Measurements from ENCODE around the gene ANKUB1.

The ANKUB1 gene

DNA sequence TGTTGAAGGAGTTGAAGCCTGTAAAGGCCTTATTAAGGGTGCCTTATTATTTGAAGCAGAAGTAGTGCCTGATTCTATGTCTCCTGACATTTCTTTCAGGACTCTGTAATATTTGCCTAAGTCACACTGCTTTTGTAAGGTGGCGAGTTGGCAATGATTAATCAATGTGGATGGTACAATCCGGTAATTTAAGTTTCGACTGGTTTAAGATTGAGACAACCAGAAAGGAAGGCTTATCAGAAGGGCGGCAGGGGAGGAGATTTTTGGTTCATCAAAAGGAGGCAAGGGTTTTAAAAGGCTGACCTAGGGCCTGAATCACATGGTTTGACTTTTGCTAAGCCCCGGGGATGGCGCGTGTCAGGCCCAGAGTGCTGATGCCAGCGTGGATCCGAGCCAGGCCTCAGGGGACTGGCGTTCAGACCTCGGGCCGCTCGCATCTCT is 19.8 kb upstream of the ANKUB1 start:
- H3K4me3 ChIP-seq (ENCODE audit: low read depth, low read length) = peak overlapping the region; percentile 94
- no peak overlapping the region for H3K9ac ChIP-seq
- no peaks in the 10 kb centered on the region for H3K36me3 ChIP-seq (ENCODE audit: control insufficient read depth, insufficient read depth, low read length)
- no peaks in the 10 kb centered on the region for H3K27me3 ChIP-seq (ENCODE audit: control insufficient read depth, insufficient read depth, low read length)
- H3K9me3 ChIP-seq (ENCODE audit: control insufficient read depth, low read length) = no peaks in the 10 kb centered on the region
- H3K4me2 ChIP-seq (ENCODE audit: low read length) = peak overlapping the region; percentile 82
- peaks cover 28% of the 10 kb centered on the region for H3K79me2 ChIP-seq
- peaks cover 4% of the 10 kb centered on the region for H3K4me1 ChIP-seq
- TF ChIP-seq, protein P1, sequence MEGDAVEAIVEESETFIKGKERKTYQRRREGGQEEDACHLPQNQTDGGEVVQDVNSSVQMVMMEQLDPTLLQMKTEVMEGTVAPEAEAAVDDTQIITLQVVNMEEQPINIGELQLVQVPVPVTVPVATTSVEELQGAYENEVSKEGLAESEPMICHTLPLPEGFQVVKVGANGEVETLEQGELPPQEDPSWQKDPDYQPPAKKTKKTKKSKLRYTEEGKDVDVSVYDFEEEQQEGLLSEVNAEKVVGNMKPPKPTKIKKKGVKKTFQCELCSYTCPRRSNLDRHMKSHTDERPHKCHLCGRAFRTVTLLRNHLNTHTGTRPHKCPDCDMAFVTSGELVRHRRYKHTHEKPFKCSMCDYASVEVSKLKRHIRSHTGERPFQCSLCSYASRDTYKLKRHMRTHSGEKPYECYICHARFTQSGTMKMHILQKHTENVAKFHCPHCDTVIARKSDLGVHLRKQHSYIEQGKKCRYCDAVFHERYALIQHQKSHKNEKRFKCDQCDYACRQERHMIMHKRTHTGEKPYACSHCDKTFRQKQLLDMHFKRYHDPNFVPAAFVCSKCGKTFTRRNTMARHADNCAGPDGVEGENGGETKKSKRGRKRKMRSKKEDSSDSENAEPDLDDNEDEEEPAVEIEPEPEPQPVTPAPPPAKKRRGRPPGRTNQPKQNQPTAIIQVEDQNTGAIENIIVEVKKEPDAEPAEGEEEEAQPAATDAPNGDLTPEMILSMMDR (IDR thresholded peaks at IDR 0.05) = no peak
- peak overlapping the region; percentile 88 for H3K27ac ChIP-seq
- peak overlapping the region; percentile 92 for H2AFZ ChIP-seq

DNA sequence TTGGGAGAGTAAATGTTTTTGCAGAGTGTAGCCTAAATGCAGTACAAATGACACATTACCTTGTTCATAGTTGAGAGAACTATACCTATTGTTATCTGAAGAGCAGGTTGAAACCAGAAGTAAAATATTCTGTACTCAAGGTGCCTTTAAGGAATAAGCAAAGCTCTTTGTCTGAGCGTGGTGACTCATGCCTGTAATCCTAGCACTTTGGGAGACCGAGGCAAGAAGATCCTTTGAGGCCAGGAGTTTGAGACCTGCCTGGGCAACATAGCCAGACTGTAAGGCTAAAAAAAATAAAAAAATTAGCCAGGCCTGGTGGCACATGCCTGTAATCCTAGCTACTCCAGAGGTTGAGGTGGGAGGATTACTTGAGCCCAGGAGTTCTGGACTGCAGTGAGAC is 18.5 kb upstream of the ANKUB1 start:
- Histone ChIP-seq H3K27ac (no peak overlapping the region), H2AFZ (no peak overlapping the region), H3K4me3 (ENCODE audit: low read depth, low read length) (no peak overlapping the region), H3K79me2 (peaks cover 17% of the 10 kb centered on the region), H3K9ac (no peak overlapping the region), H3K9me3 (ENCODE audit: control insufficient read depth, low read length) (no peaks in the 10 kb centered on the region), H3K4me1 (peaks cover 4% of the 10 kb centered on the region), H3K27me3 (ENCODE audit: control insufficient read depth, insufficient read depth, low read length) (no peaks in the 10 kb centered on the region), H3K36me3 (ENCODE audit: control insufficient read depth, insufficient read depth, low read length) (no peaks in the 10 kb centered on the region), H3K4me2 (ENCODE audit: low read length) (no peak overlapping the region)
- TF ChIP-seq, protein P1 (IDR thresholded peaks at IDR 0.05) = no peak

DNA sequence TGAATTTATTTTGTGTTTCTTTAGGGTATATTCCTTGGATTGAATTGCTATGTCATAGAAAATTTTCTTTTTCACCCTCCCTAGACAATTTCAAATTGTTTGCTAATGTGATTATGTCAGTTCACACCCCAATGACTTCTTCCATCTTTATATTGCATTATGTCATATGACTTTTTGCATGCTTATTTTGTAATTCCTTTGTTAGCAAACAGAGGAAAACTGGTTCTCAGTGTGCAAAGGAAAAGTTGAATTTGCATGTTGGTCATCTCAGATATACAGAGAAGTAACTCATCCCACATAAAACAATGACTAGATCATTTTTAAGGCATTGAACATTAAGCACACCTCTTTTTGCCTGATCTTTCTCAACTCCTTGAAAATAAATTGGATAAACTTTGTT is 17.3 kb upstream of the ANKUB1 start:
- Histone ChIP-seq H3K27ac (no peak overlapping the region), H3K9ac (no peak overlapping the region), H3K9me3 (ENCODE audit: control insufficient read depth, low read length) (no peaks in the 10 kb centered on the region), H3K27me3 (ENCODE audit: control insufficient read depth, insufficient read depth, low read length) (no peaks in the 10 kb centered on the region), H3K36me3 (ENCODE audit: control insufficient read depth, insufficient read depth, low read length) (no peaks in the 10 kb centered on the region), H3K79me2 (peaks cover 8% of the 10 kb centered on the region), H3K4me3 (ENCODE audit: low read depth, low read length) (no peak overlapping the region), H2AFZ (peak overlapping the region; percentile 25), H3K4me1 (peaks cover 4% of the 10 kb centered on the region), H3K4me2 (ENCODE audit: low read length) (no peak overlapping the region)
- TF ChIP-seq, protein P1 (IDR thresholded peaks at IDR 0.05) = no peak

DNA sequence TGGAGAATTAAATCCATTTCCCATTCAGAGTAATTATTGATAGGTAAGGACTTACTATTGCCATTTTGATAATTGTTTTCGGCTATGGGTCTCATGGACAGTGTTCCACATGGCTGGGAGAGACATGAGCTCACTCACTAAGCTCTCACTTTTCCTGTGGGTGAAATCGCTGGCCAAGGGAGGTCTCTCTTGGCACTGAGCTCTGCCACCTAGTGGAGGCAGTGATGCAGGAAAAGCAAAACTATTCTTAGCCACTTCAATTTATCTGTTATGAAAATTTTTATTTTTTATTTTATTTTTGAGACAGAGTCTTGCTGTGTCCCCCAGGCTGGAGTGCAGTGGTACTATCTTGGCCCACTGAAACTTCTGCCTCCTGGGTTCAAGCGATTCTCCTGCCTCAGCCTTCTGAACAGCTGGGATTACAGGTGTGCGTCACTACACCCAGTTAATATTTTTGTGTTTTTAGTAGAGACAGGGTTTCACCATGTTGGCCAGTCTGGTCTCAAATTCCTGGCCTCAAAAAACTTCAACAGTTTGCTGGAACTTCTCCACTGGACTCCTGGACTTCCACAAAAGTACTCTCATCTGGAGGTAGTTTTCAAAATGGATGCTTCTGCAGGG is 16.0 kb upstream of the ANKUB1 start:
- H3K4me2 ChIP-seq (ENCODE audit: low read length) = no peak overlapping the region
- no peak overlapping the region for H3K9ac ChIP-seq
- H3K79me2 ChIP-seq = peaks cover 4% of the 10 kb centered on the region
- H3K4me3 ChIP-seq (ENCODE audit: low read depth, low read length) = no peak overlapping the region
- H3K9me3 ChIP-seq (ENCODE audit: control insufficient read depth, low read length) = no peaks in the 10 kb centered on the region
- no peak overlapping the region for H3K27ac ChIP-seq
- H3K27me3 ChIP-seq (ENCODE audit: control insufficient read depth, insufficient read depth, low read length) = no peaks in the 10 kb centered on the region
- H3K4me1 ChIP-seq = peaks cover 4% of the 10 kb centered on the region
- H2AFZ ChIP-seq = no peak overlapping the region
- TF ChIP-seq, protein P1 (IDR thresholded peaks at IDR 0.05) = peak; percentile 88
- H3K36me3 ChIP-seq (ENCODE audit: control insufficient read depth, insufficient read depth, low read length) = no peaks in the 10 kb centered on the region

DNA sequence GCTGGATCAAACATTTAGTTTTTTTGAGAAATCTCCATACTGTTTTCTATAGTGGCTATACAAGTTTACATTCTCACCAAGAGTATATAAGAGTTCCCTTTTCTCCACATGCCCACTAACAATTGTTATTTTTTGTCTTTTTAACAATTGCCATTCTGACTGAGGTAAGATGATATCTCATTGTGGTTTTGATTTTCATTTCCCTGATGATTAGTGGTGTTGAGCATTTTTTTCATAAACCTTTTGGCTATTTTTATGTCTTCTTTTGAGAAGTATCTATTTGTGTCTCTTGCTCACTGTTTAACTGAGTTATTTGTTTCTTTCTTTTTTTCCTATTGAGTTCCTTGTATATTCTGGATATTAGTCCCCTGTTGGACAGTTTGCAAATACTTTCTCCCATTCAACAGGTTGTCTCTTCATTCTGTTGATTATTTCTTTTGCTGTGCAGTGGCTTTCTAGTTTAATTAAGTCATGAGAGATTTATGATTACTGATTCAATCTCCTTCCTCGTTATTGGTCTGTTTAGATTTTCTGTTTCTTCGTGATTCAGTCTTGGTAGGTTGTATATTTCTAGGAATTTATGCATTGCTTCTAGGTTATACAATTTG is 13.9 kb upstream of the ANKUB1 start:
- Histone ChIP-seq H3K9me3 (ENCODE audit: control insufficient read depth, low read length) (no peaks in the 10 kb centered on the region), H3K4me2 (ENCODE audit: low read length) (no peak overlapping the region), H3K36me3 (ENCODE audit: control insufficient read depth, insufficient read depth, low read length) (no peaks in the 10 kb centered on the region), H3K4me3 (ENCODE audit: low read depth, low read length) (no peak overlapping the region), H3K27me3 (ENCODE audit: control insufficient read depth, insufficient read depth, low read length) (no peaks in the 10 kb centered on the region), H3K27ac (no peak overlapping the region), H2AFZ (no peak overlapping the region), H3K79me2 (no peaks in the 10 kb centered on the region), H3K4me1 (no peaks in the 10 kb centered on the region), H3K9ac (no peak overlapping the region)
- TF ChIP-seq, protein P1 (IDR thresholded peaks at IDR 0.05) = no peak

Data from parathyroid adenoma (tissue), 2 donors.